C1 segment of cervical spinal cord (tissue), 14 donors: ENCODE measurements around the gene PKHD1.
"Not testable (repeated sequence)": the region's sequence is repeated elsewhere in the genome, so short reads cannot be mapped to it uniquely, and the experiment has no call there.

ENCODE experiments used
- DNase-seq, 14 donors: peaks; one replicate each; lab custom pipeline; 2025; lab: John Stamatoyannopoulos, UW

PKHD1 gene

GRCh38 chr6:51865176-51865575 is 222.2 kb downstream of the PKHD1 start:
- no peak for DNase-seq

GRCh38 chr6:51857134-51857533 is 230.3 kb downstream of the PKHD1 start:
- DNase-seq = no peak

GRCh38 chr6:51856508-51856907 is 230.9 kb downstream of the PKHD1 start:
- DNase-seq = no peak

- DNase-seq = no peak
These were observed 231.9 kb downstream of the PKHD1 start for GRCh38 chr6:51855310-51856082.

GRCh38 chr6:51854876-51855275 is 232.5 kb downstream of the PKHD1 start:
- no peak for DNase-seq

- DNase-seq = no peak
These were observed 233.1 kb downstream of the PKHD1 start for GRCh38 chr6:51854347-51854746.

GRCh38 chr6:51853109-51853508 is 234.3 kb downstream of the PKHD1 start:
- DNase-seq = not testable (repeated sequence)

GRCh38 chr6:51846531-51846930 is 240.9 kb downstream of the PKHD1 start:
- DNase-seq = no peak

- DNase-seq = no peak
These were observed 243.1 kb downstream of the PKHD1 start for GRCh38 chr6:51844336-51844735.

- DNase-seq = no peak
These were observed 243.9 kb downstream of the PKHD1 start for GRCh38 chr6:51843456-51844056.

GRCh38 chr6:51842804-51843378 is 244.5 kb downstream of the PKHD1 start:
- peak in 2 of 14 donors; percentile 1 to 6 for DNase-seq

- no peak for DNase-seq
These were observed 245.2 kb downstream of the PKHD1 start for GRCh38 chr6:51842061-51842803.

- no peak for DNase-seq
These were observed 245.8 kb downstream of the PKHD1 start for GRCh38 chr6:51841626-51842025.

GRCh38 chr6:51839726-51840374 is 247.6 kb downstream of the PKHD1 start:
- DNase-seq = no peak

- DNase-seq = no peak
These were observed 256.7 kb downstream of the PKHD1 start for GRCh38 chr6:51830666-51831065.

- no peak for DNase-seq
These were observed 259.8 kb downstream of the PKHD1 start for GRCh38 chr6:51827580-51827979.

- no peak for DNase-seq
These were observed 262.5 kb downstream of the PKHD1 start for GRCh38 chr6:51824940-51825339.

GRCh38 chr6:51820555-51820954 is 266.9 kb downstream of the PKHD1 start:
- no peak for DNase-seq

- no peak for DNase-seq
These were observed 268.8 kb downstream of the PKHD1 start for GRCh38 chr6:51818520-51819022.

GRCh38 chr6:51817832-51818231 is 269.6 kb downstream of the PKHD1 start:
- DNase-seq = no peak

- no peak for DNase-seq
These were observed 273.0 kb downstream of the PKHD1 start for GRCh38 chr6:51814418-51814817.

- no peak for DNase-seq
These were observed 273.5 kb downstream of the PKHD1 start for GRCh38 chr6:51813904-51814303.
